VCaP (cell line): Measurements from ENCODE around the gene TBPL1.

Experiments used
- H3K27ac ChIP-seq: fragments of 450-650 bp; 2 replicates; pipeline ENCODE4 v1.5.1; 2017
- CTCF ChIP-seq: fragments of 450-650 bp; conservative IDR thresholded peaks from 2 replicates; pipeline ENCODE4 v1.5.1; 2017; ENCODE audit warnings: mild to moderate bottlenecking, moderate library complexity

Gene TBPL1

GRCh38 chr6:133947302-133947900, 5.6 kb upstream of the TBPL1 start:
- no peak for TF ChIP-seq CTCF

GRCh38 chr6:133948472-133948871, 4.6 kb upstream of the TBPL1 start:
- H3K27ac ChIP-seq = peak overlapping the region; percentile 97
- TF ChIP-seq CTCF = no peak

More at GRCh38 chr6:133947302-133947900, 5.6 kb upstream of the TBPL1 start:
- peak overlapping the region; percentile 97 for H3K27ac ChIP-seq

GRCh38 chr6:133951227-133951626, 1.8 kb upstream of the TBPL1 start:
- TF ChIP-seq CTCF = no peak
- peak overlapping the region; percentile 97 for H3K27ac ChIP-seq

GRCh38 chr6:133951881-133952814, 876 bp upstream of the TBPL1 start:
- peak overlapping the region; percentile 97 for H3K27ac ChIP-seq
- peak; percentile 43; the same call in 1 of the 2 replicates for TF ChIP-seq CTCF

- H3K27ac ChIP-seq = peak overlapping the region; percentile 97
- no peak for TF ChIP-seq CTCF
Measured at GRCh38 chr6:133953634-133954415, 801 bp downstream of the TBPL1 start.

- no peak for TF ChIP-seq CTCF
- peak overlapping the region; percentile 97; the same call in 1 of the 2 replicates for H3K27ac ChIP-seq
Measured at GRCh38 chr6:133954657-133955576, 1.9 kb downstream of the TBPL1 start.
